GM19438 (cell line): ENCODE measurements around the gene FAM181A.

Experiments
- ATAC-seq: cut with Tn5 transposase; IDR thresholded peaks from one replicate; pipeline ENCODE4 v1.9.1; 2021; ENCODE audit warnings: low read depth; ENCODE audit not compliant: unreplicated experiment

FAM181A gene

GRCh38 chr14:93947282-93947681 is 20.1 kb downstream of the FAM181A start:
- no peak for ATAC-seq

GRCh38 chr14:93949511-93950075 is 22.4 kb downstream of the FAM181A start:
- ATAC-seq, result no peak

- ATAC-seq, result no peak
Measured at GRCh38 chr14:93950948-93951634, 23.9 kb downstream of the FAM181A start.

- ATAC-seq, result no peak
Measured at GRCh38 chr14:93951635-93952540, 24.7 kb downstream of the FAM181A start.

- no peak for ATAC-seq
Measured at GRCh38 chr14:93952829-93953228, 25.7 kb downstream of the FAM181A start.

GRCh38 chr14:93953263-93953662 is 26.1 kb downstream of the FAM181A start:
- no peak for ATAC-seq

- no peak for ATAC-seq
Measured at GRCh38 chr14:93953739-93954515, 26.8 kb downstream of the FAM181A start.

GRCh38 chr14:93954516-93954830 is 27.3 kb downstream of the FAM181A start:
- no peak for ATAC-seq

- peak; percentile 30 for ATAC-seq
Measured at GRCh38 chr14:93954900-93955849, 28.0 kb downstream of the FAM181A start.

- no peak for ATAC-seq
Measured at GRCh38 chr14:93955850-93956481, 28.8 kb downstream of the FAM181A start.

GRCh38 chr14:93956514-93957332 is 29.6 kb downstream of the FAM181A start:
- ATAC-seq, result no peak

GRCh38 chr14:93957333-93957710 is 30.2 kb downstream of the FAM181A start:
- no peak for ATAC-seq

- ATAC-seq, result no peak
Measured at GRCh38 chr14:93957751-93958566, 30.8 kb downstream of the FAM181A start.

GRCh38 chr14:93958567-93959238 is 31.6 kb downstream of the FAM181A start:
- no peak for ATAC-seq

- peak; percentile 53 for ATAC-seq
Measured at GRCh38 chr14:93959239-93960107, 32.3 kb downstream of the FAM181A start.

- ATAC-seq, result no peak
Measured at GRCh38 chr14:93960108-93960475, 32.9 kb downstream of the FAM181A start.
